A549 (cell line): Measurements from ENCODE around the gene ZNF789. TPM values are rescaled to one million over a fixed set of nuclear protein-coding genes. Genes with fewer than 3 reads are reported as not detected.

Experiments used
- BHLHE40 ChIP-seq: IDR thresholded peaks from 2 replicates; pipeline ENCODE4 v1.6.1; 2012; ENCODE audit warnings: low read depth, low read length, inconsistent platforms
- CBX2 ChIP-seq: fragments of 200-600 bp; sonication (generic); IDR thresholded peaks from 2 replicates; pipeline ENCODE4 v1.6.1; 2016; ENCODE audit warnings: low read depth, mild to moderate bottlenecking, borderline replicate concordance
- CEBPB ChIP-seq, 2 experiments: fragments of >200 bp in 1 of 2; sonication (Bioruptor Twin) in 1 of 2; formaldehyde crosslinking in 1 of 2; IDR thresholded peaks; 2 replicates each; pipeline ENCODE4 v1.6.1; 2012 to 2016
- CHD2 ChIP-seq: fragments of 150-350 bp; IDR thresholded peaks from 2 replicates; pipeline ENCODE4 v1.6.1; 2014; ENCODE audit warnings: low read length; ENCODE audit not compliant: partially characterized antibody
- EP300 ChIP-seq, 2 experiments: fragments of >200 bp; sonication (Bioruptor Twin); formaldehyde crosslinking; IDR thresholded peaks; 2 replicates in 1 of 2; 3 replicates in 1 of 2; pipeline ENCODE4 v1.6.1; 2016 to 2017
- ESRRA ChIP-seq: fragments of 150-350 bp; IDR thresholded peaks from 2 replicates; pipeline ENCODE4 v1.6.1; 2014; ENCODE audit warnings: mild to moderate bottlenecking, low read length, borderline replicate concordance
- FOSB ChIP-seq: fragments of 250-450 bp; sonication (Bioruptor Pico); IDR thresholded peaks from 2 replicates; pipeline ENCODE4 v1.5.0; 2020; ENCODE audit warnings: mild to moderate bottlenecking, moderate library complexity
- FOXS1 ChIP-seq: fragments of 250-450 bp; sonication (Bioruptor Pico); IDR thresholded peaks from 2 replicates; pipeline ENCODE4 v1.5.0; 2020; ENCODE audit warnings: mild to moderate bottlenecking, moderate library complexity
- GATA3 ChIP-seq: IDR thresholded peaks from 2 replicates; pipeline ENCODE4 v1.6.1; 2012; ENCODE audit warnings: borderline replicate concordance
- HOXB13 ChIP-seq: fragments of 250-450 bp; sonication (Bioruptor Pico); IDR thresholded peaks from 2 replicates; pipeline ENCODE4 v1.5.0; 2020; ENCODE audit warnings: low read depth, mild to moderate bottlenecking, moderate library complexity
- JUN ChIP-seq, 2 experiments: fragments of >200 bp; sonication (Bioruptor Twin); formaldehyde crosslinking; IDR thresholded peaks; 2 replicates in 1 of 2; 3 replicates in 1 of 2; pipeline ENCODE4 v1.6.1; 2016 to 2017
- MAFK ChIP-seq: fragments of 450-650 bp; IDR thresholded peaks from 2 replicates; pipeline ENCODE4 v1.6.1; 2014; ENCODE audit not compliant: partially characterized antibody
- MYC ChIP-seq: IDR thresholded peaks from 2 replicates; pipeline ENCODE4 v1.6.1; 2012; ENCODE audit warnings: mild to moderate bottlenecking, inconsistent platforms, low read length, improper control_type of control experiment, borderline replicate concordance
- NFE2L2 ChIP-seq: fragments of 150-350 bp; conservative IDR thresholded peaks from 2 replicates; pipeline ENCODE4 v1.6.1; 2014; ENCODE audit warnings: low read length
- RAD21 ChIP-seq, 2 experiments: fragments of >200 bp in 1 of 2; sonication (Bioruptor Twin) in 1 of 2; formaldehyde crosslinking in 1 of 2; IDR thresholded peaks in 1 of 2; conservative IDR thresholded peaks in 1 of 2; 2 replicates in 1 of 2; 3 replicates in 1 of 2; pipeline ENCODE4 v1.6.1; 2012 to 2018; ENCODE audit warnings: inconsistent platforms in 1 of 2
- RCOR1 ChIP-seq: fragments of 150-350 bp; IDR thresholded peaks from 2 replicates; pipeline ENCODE4 v1.6.1; 2014; ENCODE audit warnings: antibody characterized with exemption, low read length, low read depth
- RFX5 ChIP-seq: fragments of 450-650 bp; IDR thresholded peaks from 2 replicates; pipeline ENCODE4 v1.7.1; 2014; ENCODE audit warnings: antibody characterized with exemption, mild to moderate bottlenecking, moderate library complexity
- SMC3 ChIP-seq: fragments of >200 bp; sonication (Bioruptor Twin); formaldehyde crosslinking; IDR thresholded peaks from 3 replicates; pipeline ENCODE4 v1.6.1; 2018; ENCODE audit warnings: inconsistent platforms
- TP53 ChIP-seq: fragments of 250-450 bp; sonication (Bioruptor Pico); IDR thresholded peaks from 2 replicates; pipeline ENCODE4 v1.5.0; 2021; ENCODE audit warnings: mild to moderate bottlenecking, moderate library complexity
- ZFP36 ChIP-seq: fragments of 450-650 bp; IDR thresholded peaks from 2 replicates; pipeline ENCODE4 v1.6.1; 2014; ENCODE audit warnings: borderline replicate concordance; ENCODE audit not compliant: partially characterized antibody
- ZSCAN20 ChIP-seq: fragments of 250-450 bp; sonication (Bioruptor Pico); IDR thresholded peaks from 2 replicates; pipeline ENCODE4 v1.8.0; 2022; ENCODE audit warnings: mild to moderate bottlenecking, moderate library complexity
- polyA plus RNA-seq, 4 experiments: library from polyadenylated mRNA; depleted of rRNA in 3 of 4; stranded (reverse); fragments of >200 nt; fragmentation: RNase III in 1 of 4; extraction: RNeasy Plus Mini Kit Qiagen cat#74134 plus additional on column Dnase treatment in 1 of 4; gene quantifications; 2 replicates in 3 of 4; 3 replicates in 1 of 4; pipeline ENCODE4 v1.2.3, GENCODE V29; 2011 to 2017
- TF ChIP-seq, protein P1 (sequence below): IDR thresholded peaks from 2 replicates; pipeline ENCODE4 v1.6.1; 2012
- TF ChIP-seq, protein P2 (sequence below): fragments of >200 bp; sonication (Bioruptor Twin); formaldehyde crosslinking; IDR thresholded peaks from 3 replicates; pipeline ENCODE4 v1.6.1; 2016
- TF ChIP-seq, protein P3 (sequence below): fragments of >200 bp; sonication (Bioruptor Twin); formaldehyde crosslinking; IDR thresholded peaks from 2 replicates; pipeline ENCODE4 v1.6.1; 2016
- TF ChIP-seq, protein P4 (sequence below): IDR thresholded peaks from 2 replicates; pipeline ENCODE4 v1.6.1; 2012; ENCODE audit warnings: low read depth, borderline replicate concordance
- TF ChIP-seq, protein P5 (sequence below): fragments of >200 bp; sonication (Bioruptor Twin); formaldehyde crosslinking; IDR thresholded peaks from 3 replicates; pipeline ENCODE4 v1.5.1; 2016

The ZNF789 gene
- polyA plus RNA-seq, 2 of the 4 experiments (the other 2 are of a cell fraction) = 7.5 to 11.6 TPM

DNA sequence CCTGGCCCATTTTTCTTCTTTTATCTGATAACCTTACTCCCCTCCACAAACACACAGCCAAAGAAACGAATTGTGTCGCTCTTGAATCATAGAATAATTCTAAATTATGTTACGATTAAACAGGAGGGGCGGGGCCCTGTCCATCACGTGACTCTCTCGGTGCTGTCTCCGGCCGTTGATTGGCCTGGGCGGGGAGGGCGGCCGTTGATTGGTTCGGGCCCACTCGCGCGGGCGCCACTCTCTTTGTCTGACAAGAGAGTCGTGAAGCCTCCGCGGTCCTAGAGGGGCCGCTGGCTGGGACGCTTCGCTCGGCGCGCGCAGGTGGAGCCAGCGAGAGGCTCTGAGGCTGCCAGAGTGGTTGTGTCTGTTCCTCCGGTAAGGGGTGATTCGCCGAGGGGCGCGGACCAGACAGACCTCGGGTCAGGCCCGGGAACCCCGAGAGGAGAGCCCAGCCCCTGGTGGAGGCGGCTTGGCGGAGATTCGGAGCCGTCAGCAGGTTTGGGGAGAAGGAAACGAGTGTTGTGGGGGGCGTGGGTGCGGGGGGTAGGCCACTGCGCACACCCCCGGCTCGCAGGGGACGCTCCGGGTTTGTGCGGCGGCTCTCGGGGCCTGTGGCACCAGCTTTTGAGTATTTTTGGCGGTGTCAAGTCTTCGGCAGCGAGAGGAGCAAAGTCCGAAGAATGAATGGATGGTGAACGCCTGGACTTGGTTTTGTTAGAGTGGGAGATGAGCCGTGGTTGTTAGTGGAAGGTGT lies at the start of gene ZNF789 (continued):
- TF ChIP-seq JUN (IDR thresholded peaks at IDR 0.05) = peak; percentile 67 to 86; a peak in 4 of 5 replicates
- TF ChIP-seq, protein P1, sequence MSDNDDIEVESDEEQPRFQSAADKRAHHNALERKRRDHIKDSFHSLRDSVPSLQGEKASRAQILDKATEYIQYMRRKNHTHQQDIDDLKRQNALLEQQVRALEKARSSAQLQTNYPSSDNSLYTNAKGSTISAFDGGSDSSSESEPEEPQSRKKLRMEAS = peak; percentile 88
- TF ChIP-seq EP300 (IDR thresholded peaks at IDR 0.05) = no peak
- no peak for TF ChIP-seq MAFK
- TF ChIP-seq RAD21 (conservative IDR thresholded peaks at IDR 0.05 in 1 of 2, IDR thresholded peaks at IDR 0.05 in 1 of 2) = no peak
- TF ChIP-seq, protein P2, sequence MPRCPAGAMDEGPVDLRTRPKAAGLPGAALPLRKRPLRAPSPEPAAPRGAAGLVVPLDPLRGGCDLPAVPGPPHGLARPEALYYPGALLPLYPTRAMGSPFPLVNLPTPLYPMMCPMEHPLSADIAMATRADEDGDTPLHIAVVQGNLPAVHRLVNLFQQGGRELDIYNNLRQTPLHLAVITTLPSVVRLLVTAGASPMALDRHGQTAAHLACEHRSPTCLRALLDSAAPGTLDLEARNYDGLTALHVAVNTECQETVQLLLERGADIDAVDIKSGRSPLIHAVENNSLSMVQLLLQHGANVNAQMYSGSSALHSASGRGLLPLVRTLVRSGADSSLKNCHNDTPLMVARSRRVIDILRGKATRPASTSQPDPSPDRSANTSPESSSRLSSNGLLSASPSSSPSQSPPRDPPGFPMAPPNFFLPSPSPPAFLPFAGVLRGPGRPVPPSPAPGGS = peak; percentile 53; the same call in 1 of the 3 replicates
- no peak for TF ChIP-seq SMC3
- TF ChIP-seq FOXS1 (CRISPR knock-in tag) = no peak
- TF ChIP-seq MYC = 0 out of 2 replicates have a peak, but pooled peaks have one; percentile 40
- no peak for TF ChIP-seq CEBPB (IDR thresholded peaks at IDR 0.05)
- no peak for TF ChIP-seq HOXB13 (CRISPR knock-in tag)
- TF ChIP-seq, protein P3, sequence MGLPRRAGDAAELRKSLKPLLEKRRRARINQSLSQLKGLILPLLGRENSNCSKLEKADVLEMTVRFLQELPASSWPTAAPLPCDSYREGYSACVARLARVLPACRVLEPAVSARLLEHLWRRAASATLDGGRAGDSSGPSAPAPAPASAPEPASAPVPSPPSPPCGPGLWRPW = no peak
- 0 out of 2 replicates have a peak, but pooled peaks have one; percentile 29 for TF ChIP-seq TP53 (CRISPR knock-in tag)
- no peak for TF ChIP-seq CHD2
- no peak for TF ChIP-seq ZFP36
- TF ChIP-seq ZSCAN20 (CRISPR knock-in tag) = no peak
- no peak for TF ChIP-seq ESRRA
- no peak for TF ChIP-seq GATA3
- TF ChIP-seq FOSB = no peak
- TF ChIP-seq, protein P4, sequence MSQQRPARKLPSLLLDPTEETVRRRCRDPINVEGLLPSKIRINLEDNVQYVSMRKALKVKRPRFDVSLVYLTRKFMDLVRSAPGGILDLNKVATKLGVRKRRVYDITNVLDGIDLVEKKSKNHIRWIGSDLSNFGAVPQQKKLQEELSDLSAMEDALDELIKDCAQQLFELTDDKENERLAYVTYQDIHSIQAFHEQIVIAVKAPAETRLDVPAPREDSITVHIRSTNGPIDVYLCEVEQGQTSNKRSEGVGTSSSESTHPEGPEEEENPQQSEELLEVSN = peak; percentile 64; the same call in 1 of the 2 replicates
- peak; percentile 73; the same call in 1 of the 2 replicates for TF ChIP-seq RFX5
- no peak for TF ChIP-seq CBX2
- TF ChIP-seq NFE2L2 = no peak
- TF ChIP-seq, protein P5, sequence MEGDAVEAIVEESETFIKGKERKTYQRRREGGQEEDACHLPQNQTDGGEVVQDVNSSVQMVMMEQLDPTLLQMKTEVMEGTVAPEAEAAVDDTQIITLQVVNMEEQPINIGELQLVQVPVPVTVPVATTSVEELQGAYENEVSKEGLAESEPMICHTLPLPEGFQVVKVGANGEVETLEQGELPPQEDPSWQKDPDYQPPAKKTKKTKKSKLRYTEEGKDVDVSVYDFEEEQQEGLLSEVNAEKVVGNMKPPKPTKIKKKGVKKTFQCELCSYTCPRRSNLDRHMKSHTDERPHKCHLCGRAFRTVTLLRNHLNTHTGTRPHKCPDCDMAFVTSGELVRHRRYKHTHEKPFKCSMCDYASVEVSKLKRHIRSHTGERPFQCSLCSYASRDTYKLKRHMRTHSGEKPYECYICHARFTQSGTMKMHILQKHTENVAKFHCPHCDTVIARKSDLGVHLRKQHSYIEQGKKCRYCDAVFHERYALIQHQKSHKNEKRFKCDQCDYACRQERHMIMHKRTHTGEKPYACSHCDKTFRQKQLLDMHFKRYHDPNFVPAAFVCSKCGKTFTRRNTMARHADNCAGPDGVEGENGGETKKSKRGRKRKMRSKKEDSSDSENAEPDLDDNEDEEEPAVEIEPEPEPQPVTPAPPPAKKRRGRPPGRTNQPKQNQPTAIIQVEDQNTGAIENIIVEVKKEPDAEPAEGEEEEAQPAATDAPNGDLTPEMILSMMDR = no peak
- TF ChIP-seq BHLHE40 = 0 out of 2 replicates have a peak, but pooled peaks have one; percentile 2
- no peak for TF ChIP-seq RCOR1
- TF ChIP-seq, all 56 proteins: peak for 14
